Measurements from ENCODE around the gene CIITA. TPM values are rescaled to one million over a fixed set of nuclear protein-coding genes. Genes with fewer than 3 reads are reported as not detected.

The CIITA gene
- total and polyA plus RNA-seq, 10 of the 15 experiments (the other 5 are each of a cell fraction or from before 2014, with no cell fraction given) = 11.5 to 145 (median 49.7) TPM

- TF ChIP-seq ZBTB33 (IDR thresholded peaks at IDR 0.05) (no peak), SUZ12 (IDR thresholded peaks at IDR 0.05; ENCODE audit: unreplicated experiment) (no peak), ATF2 (IDR thresholded peaks at IDR 0.05; ENCODE audit: low read length) (peak; percentile 96), CTCF (IDR thresholded peaks at IDR 0.05 in 2 of 3, conservative IDR thresholded peaks at IDR 0.05 in 1 of 3; ENCODE audit: control insufficient read depth in 2 of 3, extremely low read depth in 1 of 3, insufficient read depth in 1 of 3, low read depth in 3 of 3, low read length in 3 of 3) (no peak), IKZF2 (IDR thresholded peaks at IDR 0.05) (peak; percentile 99), ETV6 (conservative IDR thresholded peaks at IDR 0.05 in 1 of 2, IDR thresholded peaks at IDR 0.05 in 1 of 2; ENCODE audit: borderline replicate concordance in 1 of 2, low read depth in 1 of 2) (peak in 1 of 2 experiments; percentile 44; a peak in 1 of 4 replicates), MEF2A (IDR thresholded peaks at IDR 0.05; ENCODE audit: insufficient read depth, low read depth, low read length) (peak; percentile 41; the same call in 1 of the 2 replicates), BCL11A (IDR thresholded peaks at IDR 0.05; ENCODE audit: low read depth, low read length) (peak; percentile 99), POLR2A (IDR thresholded peaks at IDR 0.05; ENCODE audit: low read depth, low read length) (peak; percentile 41; the same call in 1 of the 2 replicates), TAF1 (IDR thresholded peaks at IDR 0.05; ENCODE audit: borderline replicate concordance, low read depth, low read length) (0 out of 2 replicates have a peak, but pooled peaks have one; percentile 43), DPF2 (IDR thresholded peaks at IDR 0.05) (peak; percentile 96), CHD4 (IDR thresholded peaks at IDR 0.05) (no peak), TCF7 (IDR thresholded peaks at IDR 0.05; ENCODE audit: borderline replicate concordance) (peak; percentile 32; the same call in 1 of the 2 replicates), POLR2AphosphoS2 (IDR thresholded peaks at IDR 0.05; ENCODE audit: low read depth, low read length) (0 out of 2 replicates have a peak, but pooled peaks have one; percentile 4), ZNF207 (IDR thresholded peaks at IDR 0.05; ENCODE audit: borderline replicate concordance) (no peak), LARP7 (IDR thresholded peaks at IDR 0.05) (no peak), PAX8 (IDR thresholded peaks at IDR 0.05) (no peak), CBFB (IDR thresholded peaks at IDR 0.05; ENCODE audit: low read depth) (peak; percentile 96), RBBP5 (conservative IDR thresholded peaks at IDR 0.05) (0 out of 2 replicates have a peak, but pooled peaks have one; percentile 5), NRF1 (conservative IDR thresholded peaks at IDR 0.05; ENCODE audit: low read depth, low read length) (no peak), JUND (IDR thresholded peaks at IDR 0.05; ENCODE audit: low read depth, low read length) (0 out of 2 replicates have a peak, but pooled peaks have one; percentile 48), MYB (IDR thresholded peaks at IDR 0.05; ENCODE audit: borderline replicate concordance, low read depth, low read length) (peak; percentile 90)
Observed at GRCh38 chr16:10965440-10966061, 88.5 kb downstream of the CIITA start (continued).
